CD8-positive, alpha-beta memory T cell (primary cell): Measurements from ENCODE around the gene GMPR2. TPM values are rescaled to one million over a fixed set of nuclear protein-coding genes. Genes with fewer than 3 reads are reported as not detected.

Experiments
- CTCF ChIA-PET: fragments of 350-600 bp; sonication (Branson Sonifier 250); formaldehyde crosslinking; loops from one replicate; lab custom pipeline; 2021; ENCODE audit warnings: antibody characterized with exemption; lab: Charles Lee
- POLR2A ChIA-PET: fragments of 350-600 bp; sonication (Branson Sonifier 250); formaldehyde crosslinking; loops from one replicate; lab custom pipeline; 2021; ENCODE audit warnings: antibody characterized with exemption; lab: Charles Lee
- DNase-seq, 5 donors: peaks; one replicate each; pipeline versions ENCODE4 v3.0.0 to v3.0.0-alpha.2; 2020 to 2022; ENCODE audit warnings: mixed read lengths in 1 of 5
- H3K27ac ChIP-seq: one replicate; pipeline ENCODE4 v1.7.0; 2013; ENCODE audit warnings: low read depth, mild to moderate bottlenecking, low read length, moderate library complexity
- H3K27me3 ChIP-seq: 2 replicates; pipeline ENCODE4 v1.7.0; 2013; ENCODE audit warnings: low read length, mild to moderate bottlenecking; ENCODE audit not compliant: insufficient read depth, poor library complexity, severe bottlenecking
- H3K36me3 ChIP-seq: 2 replicates; pipeline ENCODE4 v1.7.0; 2013; ENCODE audit warnings: mild to moderate bottlenecking, low read length, moderate library complexity; ENCODE audit not compliant: insufficient read depth
- H3K4me1 ChIP-seq: 2 replicates; pipeline ENCODE4 v1.7.0; 2013; ENCODE audit warnings: mild to moderate bottlenecking, low read length, moderate library complexity; ENCODE audit not compliant: insufficient read depth
- H3K4me3 ChIP-seq: 2 replicates; pipeline ENCODE4 v1.7.0; 2013; ENCODE audit warnings: mild to moderate bottlenecking, low read length
- H3K9me3 ChIP-seq: 2 replicates; pipeline ENCODE4 v1.7.0; 2013; ENCODE audit warnings: mild to moderate bottlenecking, low read length
- H3K27ac Mint-ChIP-seq, 8 donors: one replicate each; pipeline ENCODE4 v1.8.0; 2020 to 2021; ENCODE audit warnings: mixed read lengths in 8 of 8, mild to moderate bottlenecking in 6 of 8, inconsistent platforms in 3 of 8, moderate library complexity in 3 of 8
- H3K27me3 Mint-ChIP-seq, 2 donors: one replicate each; pipeline ENCODE4 v1.8.0; 2020 to 2021; ENCODE audit warnings: mixed read lengths in 2 of 2, mild to moderate bottlenecking in 1 of 2, moderate library complexity in 1 of 2
- H3K36me3 Mint-ChIP-seq, 3 donors: one replicate each; pipeline ENCODE4 v1.8.0; 2020 to 2021; ENCODE audit warnings: mixed read lengths in 3 of 3, inconsistent platforms in 1 of 3, mild to moderate bottlenecking in 1 of 3
- H3K4me1 Mint-ChIP-seq, 3 donors: one replicate each; pipeline ENCODE4 v1.8.0; 2020 to 2021; ENCODE audit warnings: mixed read lengths in 3 of 3, inconsistent platforms in 1 of 3, mild to moderate bottlenecking in 1 of 3
- H3K4me3 Mint-ChIP-seq, 7 donors: one replicate each; pipeline ENCODE4 v1.8.0; 2020 to 2021; ENCODE audit warnings: mixed read lengths in 7 of 7, mild to moderate bottlenecking in 6 of 7, moderate library complexity in 4 of 7, inconsistent platforms in 2 of 7
- H3K9me3 Mint-ChIP-seq, 5 donors: one replicate each; pipeline ENCODE4 v1.8.0; 2020 to 2022; ENCODE audit warnings: mixed read lengths in 5 of 5, mild to moderate bottlenecking in 3 of 5, moderate library complexity in 2 of 5, inconsistent platforms in 1 of 5
- polyA plus RNA-seq: library from polyadenylated mRNA; unstranded; fragments of 300-500 nt; fragmentation: Illumina TruSeq; gene quantifications from one replicate; pipeline ENCODE4 v1.2.3, GENCODE V29; 2021
- total RNA-seq, 2 experiments: library from RNA; stranded (reverse); gene quantifications; one replicate each; pipeline ENCODE4 v1.2.3, GENCODE V29; 2021

GMPR2 gene
- total and polyA plus RNA-seq, 3 experiments from 2014 or later = 43.6 to 96.8 (median 48.6) TPM

DNA sequence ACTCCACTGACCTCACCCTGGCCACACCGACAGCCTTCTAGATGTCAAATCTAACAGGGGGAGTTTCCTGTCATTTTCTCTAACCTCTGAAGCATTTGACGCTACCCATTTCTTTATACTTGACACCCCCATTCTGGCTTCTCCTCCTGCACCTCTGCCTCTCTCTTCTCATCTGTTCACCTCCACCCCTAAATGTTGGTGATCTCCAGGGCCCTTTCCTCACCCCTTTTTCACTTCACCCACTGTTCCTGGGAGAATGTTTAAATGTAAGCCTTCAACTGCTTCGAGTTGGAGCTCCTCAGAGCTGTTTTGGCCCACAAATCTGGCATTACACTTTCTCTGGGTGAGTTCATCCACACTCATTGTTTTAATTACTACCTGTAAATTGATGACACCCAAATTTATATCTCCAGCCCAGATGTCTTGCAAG is 39.1 kb downstream of the GMPR2 start:
- H3K27me3 ChIP-seq = no peaks in the 10 kb centered on the region
- Mint-ChIP-seq H3K9me3 (no peaks in the 10 kb centered on the region), H3K4me1 (peaks cover 37 to 44% (median 41%) of the 10 kb centered on the region in 3 donors)

DNA sequence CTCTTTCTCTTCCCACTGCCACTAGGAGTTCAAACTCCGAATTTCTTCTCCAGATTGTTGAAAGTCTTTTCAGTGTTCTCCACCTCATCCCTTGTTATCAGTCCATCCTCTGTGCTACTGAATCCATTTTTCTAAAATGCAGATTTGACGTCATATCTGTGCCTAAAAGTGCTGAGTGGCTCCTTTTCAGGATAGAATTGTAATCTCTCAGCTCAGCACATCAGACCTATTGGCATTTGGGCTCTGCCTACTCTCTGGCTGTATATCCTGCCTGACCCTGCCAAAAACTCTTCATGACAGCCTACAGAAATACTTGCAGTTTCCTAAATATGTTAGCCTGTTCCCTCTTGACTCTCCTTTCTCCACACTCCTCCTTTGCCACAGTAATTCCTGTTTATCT is 39.7 kb downstream of the GMPR2 start:
- peaks cover 35 to 48% (median 40%) of the 10 kb centered on the region in 3 donors for H3K4me1 Mint-ChIP-seq
- H3K36me3 Mint-ChIP-seq = peaks cover under 1 to 27% (median 2%) of the 10 kb centered on the region in 3 donors
- H3K4me1 ChIP-seq = peaks cover 30% of the 10 kb centered on the region

More for the DNA sequence above, 39.1 kb downstream of the GMPR2 start:
- H3K27me3 Mint-ChIP-seq = peaks cover 0 to 5% of the 10 kb centered on the region in 2 donors
- H3K36me3 Mint-ChIP-seq = peaks cover 6 to 33% (median 6%) of the 10 kb centered on the region in 3 donors
- Histone ChIP-seq H3K27ac (peak overlapping the region; percentile 86), H3K9me3 (no peaks in the 10 kb centered on the region), H3K4me1 (peaks cover 30% of the 10 kb centered on the region), H3K36me3 (peaks cover 18% of the 10 kb centered on the region), H3K4me3 (peak overlapping the region; percentile 26)
- DNase-seq = no peak
- ChIA-PET POLR2A (interaction anchor here (0.9 to 2.8 kb wide), 13 partner anchors 9 to 265 kb away, joined by 3 to 28 read pairs (median 6); partner anchors contain the start of genes CBLN3, CHMP4A, DCAF11 and KHNYN), CTCF (interaction anchor here (1.0 to 5.4 kb wide), 13 partner anchors 8 to 159 kb away, joined by 3 to 94 read pairs (median 10); partner anchors contain the start of genes CHMP4A, CIDEB, EMC9 and KHNYN)
- H3K4me3 Mint-ChIP-seq = peak overlapping the region; percentile 78 to 93 (median 92)
- peak overlapping the region; percentile 92 to 99 (median 97) for H3K27ac Mint-ChIP-seq

DNA sequence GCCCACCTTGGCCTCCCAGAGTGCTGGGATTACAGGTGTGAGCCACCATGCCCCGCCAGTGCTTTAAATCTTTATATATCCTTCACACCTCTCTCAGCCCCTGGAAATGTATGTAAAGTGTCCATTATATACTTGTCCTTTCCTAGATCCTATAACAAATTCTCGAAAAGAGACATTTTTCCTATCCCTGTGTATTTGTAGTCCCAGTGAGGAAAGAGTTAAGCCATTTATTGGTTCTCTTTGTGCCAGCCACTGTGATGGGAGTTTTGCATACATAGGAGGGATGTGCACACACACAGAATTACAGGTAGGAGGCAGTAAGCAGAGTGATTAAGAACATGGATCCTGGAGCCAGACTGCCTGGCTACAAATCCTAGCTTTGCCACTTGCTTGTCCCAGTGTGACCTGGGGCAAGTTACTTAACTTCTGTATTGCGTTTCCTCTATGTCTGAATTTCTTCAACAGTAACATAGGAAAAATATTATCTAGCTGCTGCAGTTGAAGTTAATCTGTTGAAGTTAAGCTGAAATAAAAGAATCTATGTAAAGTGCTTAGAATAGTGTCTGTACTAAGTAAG is 40.8 kb downstream of the GMPR2 start:
- Histone ChIP-seq H3K4me1 (peaks cover 31% of the 10 kb centered on the region), H3K9me3 (no peaks in the 10 kb centered on the region), H3K36me3 (peaks cover 9% of the 10 kb centered on the region), H3K27ac (no peak overlapping the region), H3K4me3 (no peak overlapping the region), H3K27me3 (no peaks in the 10 kb centered on the region)
- Mint-ChIP-seq H3K27ac (peak overlapping the region in 7 of 8 donors; percentile 23 to 99 (median 77)), H3K27me3 (peaks cover 0 to 5% of the 10 kb centered on the region in 2 donors), H3K4me3 (no peak overlapping the region), H3K36me3 (peaks cover 0 to 20% (median 2%) of the 10 kb centered on the region in 3 donors), H3K9me3 (no peaks in the 10 kb centered on the region), H3K4me1 (peaks cover 38 to 52% (median 44%) of the 10 kb centered on the region in 3 donors)
- CTCF ChIA-PET = interaction anchor here (1.0 to 1.7 kb wide), 2 partner anchors 34 to 60 kb away, joined by 3 to 4 read pairs; partner anchors contain the start of gene CIDEB
- DNase-seq = peak in 1 of 5 donors; percentile 7
- POLR2A ChIA-PET = interaction anchor here (0.5 to 0.7 kb wide), 3 partner anchors 27 to 129 kb away, joined by 3 to 10 read pairs (median 3); partner anchors contain the start of gene NYNRIN

More for the DNA sequence above, 39.7 kb downstream of the GMPR2 start:
- H3K9me3 Mint-ChIP-seq = no peaks in the 10 kb centered on the region
- H3K27ac Mint-ChIP-seq = peak overlapping the region; percentile 92 to 99 (median 97)
- peak overlapping the region; percentile 86 for H3K27ac ChIP-seq
- peak overlapping the region; percentile 36 to 92 (median 42) for H3K4me3 Mint-ChIP-seq
- peaks cover 12% of the 10 kb centered on the region for H3K36me3 ChIP-seq
- peaks cover 0 to 5% of the 10 kb centered on the region in 2 donors for H3K27me3 Mint-ChIP-seq
- CTCF ChIA-PET = interaction anchor here (1.1 to 5.4 kb wide), 9 partner anchors 14 to 159 kb away, joined by 3 to 94 read pairs (median 19); partner anchors contain the start of genes CHMP4A, CIDEB, KHNYN and LTB4R
- no peaks in the 10 kb centered on the region for H3K9me3 ChIP-seq
- peak overlapping the region; percentile 26 for H3K4me3 ChIP-seq
- H3K27me3 ChIP-seq = no peaks in the 10 kb centered on the region
- POLR2A ChIA-PET = interaction anchor here (0.9 to 2.8 kb wide), 5 partner anchors 30 to 164 kb away, joined by 3 to 28 read pairs (median 6); partner anchors contain the start of genes CBLN3, KHNYN, MDP1 and TINF2
- DNase-seq = no peak

DNA sequence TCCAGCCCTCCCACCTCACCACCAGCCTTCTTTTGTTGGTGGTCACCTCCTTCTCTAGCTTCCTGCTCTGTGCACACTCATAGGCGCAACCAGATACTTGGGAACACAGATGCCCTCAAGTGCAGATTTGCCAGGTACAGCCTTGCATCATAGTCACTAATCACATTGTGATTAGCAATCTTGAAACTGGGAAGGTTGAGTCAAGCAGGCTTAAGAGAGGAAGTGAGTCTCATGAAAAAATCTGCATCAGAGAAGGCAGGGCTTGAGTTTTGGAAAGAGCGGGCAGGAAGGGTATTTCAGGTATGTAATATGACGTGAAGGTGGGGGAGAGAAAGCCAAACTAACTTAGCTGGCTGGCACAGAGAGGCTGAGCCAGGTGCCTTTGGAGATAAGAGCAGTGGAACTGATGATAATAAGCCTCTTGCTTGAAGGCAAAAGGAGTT is 41.4 kb downstream of the GMPR2 start:
- Mint-ChIP-seq H3K4me1 (peaks cover 42 to 58% (median 50%) of the 10 kb centered on the region in 3 donors), H3K4me3 (peak overlapping the region in 2 of 7 donors; percentile 8 to 19), H3K9me3 (no peaks in the 10 kb centered on the region), H3K27me3 (peaks cover 0 to 5% of the 10 kb centered on the region in 2 donors), H3K27ac (peak overlapping the region; percentile 18 to 96 (median 70)), H3K36me3 (peaks cover 0 to 14% (median 2%) of the 10 kb centered on the region in 3 donors)
- Histone ChIP-seq H3K27ac (no peak overlapping the region), H3K4me3 (no peak overlapping the region), H3K27me3 (no peaks in the 10 kb centered on the region), H3K36me3 (peaks cover 7% of the 10 kb centered on the region), H3K9me3 (no peaks in the 10 kb centered on the region), H3K4me1 (peaks cover 37% of the 10 kb centered on the region)
- peak in 3 of 5 donors; percentile 19 to 49 (median 37) for DNase-seq
- ChIA-PET CTCF (interaction anchor here (1.0 to 1.7 kb wide), 2 partner anchors 34 to 59 kb away, joined by 3 to 4 read pairs; partner anchors contain the start of gene CIDEB), POLR2A (interaction anchor here (0.5 to 0.6 kb wide), 2 partner anchors 28 to 129 kb away, joined by 3 to 10 read pairs; no protein-coding TSS in a partner anchor)

DNA sequence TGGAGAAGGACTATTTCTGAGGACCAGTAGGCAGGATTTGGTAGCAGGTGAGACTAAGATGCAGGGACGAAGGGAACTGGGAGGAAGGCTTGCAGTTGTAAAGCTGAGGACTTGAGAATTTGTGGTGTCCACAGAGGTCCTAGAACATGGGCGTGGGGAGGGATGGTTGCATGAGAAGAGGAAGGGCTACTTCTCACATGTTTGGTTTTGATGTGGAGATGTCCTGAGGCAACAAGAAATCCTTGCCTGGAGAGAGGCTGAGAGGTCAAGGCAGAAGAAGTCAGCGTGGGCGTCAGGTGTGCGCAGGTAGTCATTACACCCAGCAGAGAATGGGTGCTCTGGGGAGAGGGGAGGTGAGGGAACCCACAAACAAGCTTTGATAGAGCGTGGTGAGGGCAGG is 44.3 kb downstream of the GMPR2 start:
- Mint-ChIP-seq H3K27me3 (peaks cover 0 to 4% of the 10 kb centered on the region in 2 donors), H3K4me3 (no peak overlapping the region), H3K27ac (peak overlapping the region in 5 of 8 donors; percentile 30 to 88 (median 81)), H3K4me1 (peaks cover 34 to 50% (median 42%) of the 10 kb centered on the region in 3 donors), H3K36me3 (peaks cover 0 to 2% (median 0%) of the 10 kb centered on the region in 3 donors), H3K9me3 (no peaks in the 10 kb centered on the region)
- no peak overlapping the region for H3K4me3 ChIP-seq
- ChIA-PET POLR2A (no interaction called here), CTCF (interaction anchor here (1.5 kb wide), 1 partner anchor 35 kb away, joined by 3 read pairs; the partner anchor contains the start of gene TINF2)
- H3K27ac ChIP-seq = no peak overlapping the region
- no peaks in the 10 kb centered on the region for H3K27me3 ChIP-seq
- peaks cover 37% of the 10 kb centered on the region for H3K4me1 ChIP-seq
- DNase-seq = peak in 1 of 5 donors; percentile 2
- no peaks in the 10 kb centered on the region for H3K9me3 ChIP-seq
- no peaks in the 10 kb centered on the region for H3K36me3 ChIP-seq

DNA sequence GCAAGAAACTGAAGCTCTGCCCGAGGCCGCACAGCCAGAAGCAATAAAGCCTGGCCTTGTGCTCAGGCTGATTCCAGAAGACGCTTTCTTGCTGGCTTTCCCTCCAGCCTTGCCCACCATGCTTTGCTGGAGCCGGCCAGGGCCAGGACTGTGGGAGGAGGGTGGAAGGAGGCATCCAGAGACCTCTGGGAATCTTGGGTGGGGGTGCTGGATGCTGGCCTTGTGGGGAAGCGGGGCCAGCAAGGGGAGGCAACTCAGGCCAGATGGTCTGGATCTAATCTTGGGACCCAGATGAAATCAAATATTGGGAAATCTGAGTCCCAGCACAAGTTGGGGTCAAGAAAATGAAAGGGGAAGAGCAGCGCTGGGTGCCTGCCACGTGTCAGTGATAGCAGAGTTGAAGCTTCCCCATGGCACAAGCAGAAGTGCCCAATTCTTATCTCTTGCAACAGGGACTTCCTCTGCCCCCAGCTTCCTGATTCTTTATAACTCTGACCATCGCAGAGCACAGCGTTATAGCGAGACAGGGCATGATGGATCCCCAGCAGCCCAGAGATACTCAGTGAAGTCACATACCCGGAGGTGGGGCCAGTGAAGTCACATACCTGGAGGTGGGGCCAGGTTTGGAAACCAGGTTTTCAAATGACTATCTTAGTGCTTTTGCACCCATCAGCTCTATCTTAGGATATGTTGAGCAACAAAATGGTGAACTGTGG is 45.0 kb downstream of the GMPR2 start:
- ChIA-PET POLR2A (no interaction called here), CTCF (interaction anchor here (1.5 kb wide), 1 partner anchor 36 kb away, joined by 3 read pairs; the partner anchor contains the start of gene TINF2)
- Histone ChIP-seq H3K4me3 (no peak overlapping the region), H3K27ac (no peak overlapping the region), H3K27me3 (no peaks in the 10 kb centered on the region), H3K4me1 (peaks cover 30% of the 10 kb centered on the region), H3K9me3 (no peaks in the 10 kb centered on the region), H3K36me3 (no peaks in the 10 kb centered on the region)
- no peak overlapping the region for H3K4me3 Mint-ChIP-seq
- peak in 1 of 5 donors; percentile 36 for DNase-seq
- peak overlapping the region in 3 of 8 donors; percentile 31 to 86 (median 43) for H3K27ac Mint-ChIP-seq
- peaks cover 27 to 43% (median 35%) of the 10 kb centered on the region in 3 donors for H3K4me1 Mint-ChIP-seq
- no peaks in the 10 kb centered on the region for H3K9me3 Mint-ChIP-seq
- peaks cover 0 to 2% (median 0%) of the 10 kb centered on the region in 3 donors for H3K36me3 Mint-ChIP-seq
- H3K27me3 Mint-ChIP-seq = no peaks in the 10 kb centered on the region

DNA sequence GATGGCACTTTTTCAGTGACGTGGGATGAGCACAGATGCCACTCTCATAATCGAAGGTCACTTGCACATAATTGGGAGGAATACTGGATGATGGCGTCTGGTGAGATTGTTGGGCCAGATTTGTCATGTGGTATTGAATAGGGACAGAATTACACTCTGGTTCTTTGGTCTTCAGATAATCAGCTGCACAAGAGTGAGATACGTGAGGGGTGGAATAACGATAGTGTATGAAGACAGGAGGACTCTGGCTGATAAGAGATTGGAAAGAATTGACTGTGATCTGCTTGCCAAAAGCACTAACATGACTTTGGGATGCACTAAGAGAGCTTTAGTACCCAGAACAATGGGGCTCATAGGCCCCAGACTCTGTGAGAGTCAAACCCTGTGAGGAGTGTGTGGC is 45.7 kb downstream of the GMPR2 start:
- peaks cover 27% of the 10 kb centered on the region for H3K4me1 ChIP-seq
- no peak overlapping the region for H3K4me3 ChIP-seq
- H3K27ac ChIP-seq = no peak overlapping the region

More for the DNA sequence above, 45.7 kb downstream of the GMPR2 start:
- POLR2A ChIA-PET = no interaction called here
- Mint-ChIP-seq H3K4me3 (no peak overlapping the region), H3K9me3 (no peaks in the 10 kb centered on the region), H3K27ac (peak overlapping the region in 7 of 8 donors; percentile 13 to 86 (median 66)), H3K36me3 (peaks cover 0 to 2% (median 0%) of the 10 kb centered on the region in 3 donors), H3K4me1 (peaks cover 23 to 39% (median 32%) of the 10 kb centered on the region in 3 donors), H3K27me3 (no peaks in the 10 kb centered on the region)
- Histone ChIP-seq H3K9me3 (no peaks in the 10 kb centered on the region), H3K27me3 (no peaks in the 10 kb centered on the region), H3K36me3 (no peaks in the 10 kb centered on the region)
- CTCF ChIA-PET = no interaction called here
- DNase-seq = no peak
